Calu3 (cell line): ENCODE measurements around the gene CTSC. TPM values are rescaled to one million over a fixed set of nuclear protein-coding genes. Genes with fewer than 3 reads are reported as not detected.

Experiments
- BruUV-seq: library from RNA; stranded (reverse); fragments of 400-500 nt; replicated peaks from 2 replicates; lab custom pipeline; 2021; lab: Mats Ljungman, UMichigan
- CTCF ChIA-PET: fragments of 300-600 bp; sonication (Branson Sonifier 250); formaldehyde crosslinking; loops from one replicate; lab custom pipeline; 2022; ENCODE audit warnings: antibody characterized with exemption; lab: Charles Lee
- DNase-seq: peaks from one replicate; pipeline ENCODE4 v3.0.0; 2022
- H3K27ac Mint-ChIP-seq: one replicate; pipeline ENCODE4 v1.8.0; 2022; ENCODE audit warnings: mixed read lengths; ENCODE audit not compliant: unreplicated experiment
- H3K27me3 Mint-ChIP-seq: one replicate; pipeline ENCODE4 v1.8.0; 2022; ENCODE audit warnings: mixed read lengths; ENCODE audit not compliant: unreplicated experiment
- H3K36me3 Mint-ChIP-seq: one replicate; pipeline ENCODE4 v1.8.0; 2022; ENCODE audit warnings: mild to moderate bottlenecking, moderate library complexity, mixed read lengths; ENCODE audit not compliant: insufficient read depth, unreplicated experiment
- H3K4me1 Mint-ChIP-seq: one replicate; pipeline ENCODE4 v1.8.0; 2022; ENCODE audit warnings: mild to moderate bottlenecking, low read depth, mixed read lengths; ENCODE audit not compliant: unreplicated experiment
- H3K4me3 Mint-ChIP-seq: one replicate; pipeline ENCODE4 v1.8.0; 2022; ENCODE audit warnings: mild to moderate bottlenecking, low read depth, moderate library complexity, mixed read lengths; ENCODE audit not compliant: unreplicated experiment
- H3K9me3 Mint-ChIP-seq: one replicate; pipeline ENCODE4 v1.8.0; 2022; ENCODE audit warnings: low read depth, mixed read lengths; ENCODE audit not compliant: unreplicated experiment
- CTCF ChIP-seq: fragments of 200-600 bp; IDR thresholded peaks from one replicate; pipeline ENCODE4 v1.8.0; 2022; ENCODE audit warnings: antibody characterized with exemption; ENCODE audit not compliant: unreplicated experiment
- intact Hi-C: fragments of 100-400 bp; cut with micrococcal nuclease; formaldehyde crosslinking; loops from one replicate; pipeline ENCODE4 v1.10.0; 2022; ENCODE audit not compliant: unreplicated experiment
- total RNA-seq: library from RNA; stranded (reverse); gene quantifications from 2 replicates; pipeline ENCODE4 v1.2.3, GENCODE V29; 2022

The CTSC gene
- total RNA-seq, 1 experiment from 2014 or later: 413 TPM

GRCh38 chr11:88375927-88376470 lies 38.5 kb upstream of the CTSC start:
- Mint-ChIP-seq H3K27me3 (no peaks in the 10 kb centered on the region), H3K27ac (no peak overlapping the region), H3K9me3 (no peaks in the 10 kb centered on the region), H3K4me1 (no peaks in the 10 kb centered on the region), H3K4me3 (no peak overlapping the region), H3K36me3 (no peaks in the 10 kb centered on the region)
- DNase-seq: no peak
- CTCF ChIA-PET: no interaction called here
- intact Hi-C loops: no loop called here
- no peak for TF ChIP-seq CTCF
- BruUV-seq: no TSS peak

GRCh38 chr11:88370782-88371181 lies 33.2 kb upstream of the CTSC start:
- intact Hi-C loops: no loop called here
- Mint-ChIP-seq H3K36me3 (no peaks in the 10 kb centered on the region), H3K4me3 (no peak overlapping the region), H3K9me3 (no peaks in the 10 kb centered on the region), H3K27me3 (no peaks in the 10 kb centered on the region), H3K4me1 (no peaks in the 10 kb centered on the region), H3K27ac (no peak overlapping the region)
- DNase-seq: no peak
- TF ChIP-seq CTCF: no peak
- BruUV-seq: no TSS peak
- CTCF ChIA-PET: no interaction called here

GRCh38 chr11:88367310-88367709 lies 29.8 kb upstream of the CTSC start:
- Mint-ChIP-seq H3K27ac (no peak overlapping the region), H3K4me1 (no peaks in the 10 kb centered on the region), H3K4me3 (no peak overlapping the region)

GRCh38 chr11:88363648-88364065 lies 26.1 kb upstream of the CTSC start:
- TF ChIP-seq CTCF: no peak
- Mint-ChIP-seq H3K9me3 (no peaks in the 10 kb centered on the region), H3K27me3 (no peaks in the 10 kb centered on the region), H3K27ac (no peak overlapping the region), H3K36me3 (no peaks in the 10 kb centered on the region), H3K4me3 (no peak overlapping the region), H3K4me1 (peaks cover 15% of the 10 kb centered on the region)
- CTCF ChIA-PET: no interaction called here
- intact Hi-C loops: no loop called here
- DNase-seq: no peak
- no TSS peak for BruUV-seq

More at GRCh38 chr11:88367310-88367709, 29.8 kb upstream of the CTSC start:
- H3K36me3 Mint-ChIP-seq: no peaks in the 10 kb centered on the region
- no peak for TF ChIP-seq CTCF
- H3K27me3 Mint-ChIP-seq: no peaks in the 10 kb centered on the region
- intact Hi-C loops: no loop called here
- CTCF ChIA-PET: no interaction called here
- no TSS peak for BruUV-seq
- no peak for DNase-seq
- no peaks in the 10 kb centered on the region for H3K9me3 Mint-ChIP-seq
